Trophoblast cell (in vitro differentiated cells and primary cell): ENCODE measurements around the gene UBAC1.
A peak's percentile ranks its signal among the peaks of the same experiment; 100 is the strongest.

Experiments
- DNase-seq, 2 donors: peaks; one replicate each; pipeline ENCODE4 v3.0.0-alpha.2; 2016
- H2AFZ ChIP-seq: 2 replicates; pipeline ENCODE4 v1.6.1; 2013; ENCODE audit warnings: low read length, moderate library complexity, mild to moderate bottlenecking; ENCODE audit not compliant: insufficient read depth, poor library complexity
- H2AK5ac ChIP-seq: 2 replicates; pipeline ENCODE4 v1.6.1; 2013; ENCODE audit warnings: mild to moderate bottlenecking, low read length
- H2BK120ac ChIP-seq: 2 replicates; pipeline ENCODE4 v1.6.1; 2013; ENCODE audit warnings: low read length, mild to moderate bottlenecking, moderate library complexity; ENCODE audit not compliant: insufficient read depth, poor library complexity
- H2BK12ac ChIP-seq: 2 replicates; pipeline ENCODE4 v1.6.1; 2013; ENCODE audit warnings: mild to moderate bottlenecking, low read length, moderate library complexity
- H2BK5ac ChIP-seq: 2 replicates; pipeline ENCODE4 v1.6.1; 2013; ENCODE audit warnings: low read length, low read depth, moderate library complexity, mild to moderate bottlenecking; ENCODE audit not compliant: poor library complexity
- H3K14ac ChIP-seq: 2 replicates; pipeline ENCODE4 v1.6.1; 2013; ENCODE audit warnings: mild to moderate bottlenecking, low read length
- H3K18ac ChIP-seq: 2 replicates; pipeline ENCODE4 v1.6.1; 2013; ENCODE audit warnings: mild to moderate bottlenecking, low read length
- H3K23ac ChIP-seq: 2 replicates; pipeline ENCODE4 v1.6.1; 2013; ENCODE audit warnings: low read length
- H3K27ac ChIP-seq: 2 replicates; pipeline ENCODE4 v1.5.1; 2013; ENCODE audit warnings: low read depth, mild to moderate bottlenecking, inconsistent platforms, low read length, moderate library complexity
- H3K27me3 ChIP-seq: 2 replicates; pipeline ENCODE4 v1.6.1; 2013; ENCODE audit warnings: inconsistent platforms, mild to moderate bottlenecking, low read length, moderate library complexity; ENCODE audit not compliant: insufficient read depth
- H3K36me3 ChIP-seq, 2 experiments: 1 replicate in 1 of 2; 2 replicates in 1 of 2; pipeline ENCODE4 v1.6.1; 2013; ENCODE audit warnings: low read length in 2 of 2, mild to moderate bottlenecking in 2 of 2, moderate library complexity in 1 of 2; ENCODE audit not compliant: insufficient read depth in 2 of 2, control insufficient read depth in 1 of 2
- H3K4ac ChIP-seq: 2 replicates; pipeline ENCODE4 v1.6.1; 2013; ENCODE audit warnings: low read depth, mild to moderate bottlenecking, low read length, moderate library complexity
- H3K4me1 ChIP-seq, 2 experiments: 1 replicate in 1 of 2; 2 replicates in 1 of 2; pipeline ENCODE4 v1.6.1; 2013; ENCODE audit warnings: low read length in 2 of 2, mild to moderate bottlenecking in 2 of 2, moderate library complexity in 1 of 2; ENCODE audit not compliant: insufficient read depth in 2 of 2, control insufficient read depth in 1 of 2
- H3K4me2 ChIP-seq: 2 replicates; pipeline ENCODE4 v1.6.1; 2013; ENCODE audit warnings: inconsistent platforms, mild to moderate bottlenecking, low read length, moderate library complexity
- H3K4me3 ChIP-seq: 2 replicates; pipeline ENCODE4 v1.5.1; 2013; ENCODE audit warnings: mild to moderate bottlenecking, low read depth, low read length, inconsistent platforms
- H3K79me1 ChIP-seq: one replicate; pipeline ENCODE4 v1.6.1; 2013; ENCODE audit warnings: low read length
- H3K79me2 ChIP-seq: 2 replicates; pipeline ENCODE4 v1.6.1; 2013; ENCODE audit warnings: low read length, mild to moderate bottlenecking; ENCODE audit not compliant: control insufficient read depth, insufficient read depth, poor library complexity
- H3K9ac ChIP-seq: 2 replicates; pipeline ENCODE4 v1.6.1; 2013; ENCODE audit warnings: mild to moderate bottlenecking, low read length
- H3K9me3 ChIP-seq: 2 replicates; pipeline ENCODE4 v1.6.1; 2013; ENCODE audit warnings: low read depth, mild to moderate bottlenecking, control low read depth, inconsistent platforms, low read length; ENCODE audit not compliant: insufficient read depth
- H4K12ac ChIP-seq: 2 replicates; pipeline ENCODE4 v1.6.1; 2013; ENCODE audit warnings: low read depth, mild to moderate bottlenecking, low read length, moderate library complexity
- H4K8ac ChIP-seq: 2 replicates; pipeline ENCODE4 v1.6.1; 2013; ENCODE audit warnings: low read depth, mild to moderate bottlenecking, low read length, moderate library complexity
- H4K91ac ChIP-seq: one replicate; pipeline ENCODE4 v1.6.1; 2013; ENCODE audit warnings: low read depth, mild to moderate bottlenecking, low read length, moderate library complexity
- WGBS: extraction: QIAGEN DNeasy Blood & Tissue Kit; methylation state at CpG from one replicate; pipeline ENCODE4 v1.1.7; 2013; ENCODE audit warnings: missing lambda C conversion rate; ENCODE audit not compliant: insufficient read length, insufficient coverage; ENCODE audit errors: extremely low coverage; 5-methylcytosine and 5-hydroxymethylcytosine counted together

Gene UBAC1

DNA sequence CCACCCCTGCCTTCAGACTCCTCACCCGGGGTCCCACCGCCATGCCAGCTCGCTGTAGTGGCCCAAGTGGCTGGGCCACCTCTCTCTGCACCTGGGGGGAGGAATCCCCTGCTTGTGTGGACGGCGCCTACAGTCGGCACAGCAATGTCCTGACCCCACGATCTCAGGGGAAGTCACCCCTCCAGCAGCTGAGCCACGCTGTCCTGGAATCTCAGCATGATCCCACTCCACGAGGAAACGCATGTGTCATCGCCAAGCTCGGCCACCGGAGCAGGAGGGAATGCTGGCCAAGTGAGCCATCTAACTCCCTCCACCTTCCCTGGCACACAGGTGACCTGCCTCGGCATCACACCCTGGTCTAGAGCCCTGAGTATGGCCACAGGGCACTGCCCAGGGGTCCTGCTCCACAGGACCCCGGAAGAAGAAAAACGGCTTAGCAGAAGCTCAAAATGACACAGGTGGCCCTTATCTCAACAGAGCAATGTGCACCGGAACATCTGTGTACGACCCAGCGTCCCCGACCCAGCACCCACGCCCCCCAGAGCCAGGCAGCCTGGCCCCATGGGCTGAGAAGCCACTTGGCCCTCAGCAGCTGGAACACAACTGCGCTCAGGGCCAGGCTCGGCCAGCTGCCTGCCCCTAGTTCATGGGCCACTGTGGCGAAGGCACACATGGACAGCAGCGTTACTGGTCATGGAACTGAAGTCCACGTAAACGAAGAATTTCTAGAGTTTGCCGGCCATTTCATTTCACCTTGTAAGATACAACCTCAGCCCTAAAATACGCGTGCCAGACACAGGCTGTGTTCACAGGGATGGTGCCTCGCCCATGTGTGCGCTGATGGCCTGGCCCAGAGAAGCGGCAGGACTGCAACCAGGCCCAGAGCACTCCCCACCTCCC, 30.5 kb downstream of the UBAC1 start:
- Histone ChIP-seq H2AK5ac (no peak overlapping the region), H3K79me2 (no peaks in the 10 kb centered on the region), H3K9ac (no peak overlapping the region), H3K14ac (no peak overlapping the region), H4K12ac (no peak overlapping the region), H3K23ac (no peak overlapping the region), H3K18ac (no peak overlapping the region), H2BK120ac (no peak overlapping the region), H2AFZ (no peak overlapping the region), H3K9me3 (peaks cover 2% of the 10 kb centered on the region), H2BK5ac (no peak overlapping the region), H3K27ac (no peak overlapping the region), H3K4me2 (no peak overlapping the region), H3K4me1 (no peaks in the 10 kb centered on the region), H3K36me3 (peaks cover 32 to 45% of the 10 kb centered on the region in 2 experiments), H4K8ac (no peak overlapping the region), H3K27me3 (no peaks in the 10 kb centered on the region), H3K4me3 (no peak overlapping the region), H3K79me1 (no peaks in the 10 kb centered on the region), H3K4ac (no peak overlapping the region), H4K91ac (no peak overlapping the region), H2BK12ac (no peak overlapping the region)
- no CpG with 5 or more reads among the region's 33 CpGs for WGBS
- no peak for DNase-seq

GRCh38 chr9:135929656-135930445, 31.3 kb downstream of the UBAC1 start:
- no CpG with 5 or more reads among the region's 21 CpGs for WGBS
- H4K12ac ChIP-seq, result no peak overlapping the region
- no peaks in the 10 kb centered on the region for H3K79me1 ChIP-seq
- no peak overlapping the region for H3K18ac ChIP-seq
- H3K23ac ChIP-seq, result no peak overlapping the region
- no peak overlapping the region for H4K91ac ChIP-seq
- H2AFZ ChIP-seq, result no peak overlapping the region
- no peak for DNase-seq
- no peak overlapping the region for H3K4me2 ChIP-seq
- H2BK5ac ChIP-seq, result no peak overlapping the region
- no peak overlapping the region for H3K4ac ChIP-seq
- H3K9me3 ChIP-seq, result peaks cover 2% of the 10 kb centered on the region
- H2BK120ac ChIP-seq, result no peak overlapping the region
- peak overlapping the region; percentile 16 for H3K4me3 ChIP-seq
- no peaks in the 10 kb centered on the region for H3K4me1 ChIP-seq
- no peak overlapping the region for H4K8ac ChIP-seq
- no peak overlapping the region for H3K14ac ChIP-seq
- peaks cover 32 to 42% of the 10 kb centered on the region in 2 experiments for H3K36me3 ChIP-seq
- no peak overlapping the region for H3K27ac ChIP-seq
- no peak overlapping the region for H2BK12ac ChIP-seq
- no peak overlapping the region for H3K9ac ChIP-seq
- H3K27me3 ChIP-seq, result no peaks in the 10 kb centered on the region
- no peak overlapping the region for H2AK5ac ChIP-seq
- no peaks in the 10 kb centered on the region for H3K79me2 ChIP-seq

DNA sequence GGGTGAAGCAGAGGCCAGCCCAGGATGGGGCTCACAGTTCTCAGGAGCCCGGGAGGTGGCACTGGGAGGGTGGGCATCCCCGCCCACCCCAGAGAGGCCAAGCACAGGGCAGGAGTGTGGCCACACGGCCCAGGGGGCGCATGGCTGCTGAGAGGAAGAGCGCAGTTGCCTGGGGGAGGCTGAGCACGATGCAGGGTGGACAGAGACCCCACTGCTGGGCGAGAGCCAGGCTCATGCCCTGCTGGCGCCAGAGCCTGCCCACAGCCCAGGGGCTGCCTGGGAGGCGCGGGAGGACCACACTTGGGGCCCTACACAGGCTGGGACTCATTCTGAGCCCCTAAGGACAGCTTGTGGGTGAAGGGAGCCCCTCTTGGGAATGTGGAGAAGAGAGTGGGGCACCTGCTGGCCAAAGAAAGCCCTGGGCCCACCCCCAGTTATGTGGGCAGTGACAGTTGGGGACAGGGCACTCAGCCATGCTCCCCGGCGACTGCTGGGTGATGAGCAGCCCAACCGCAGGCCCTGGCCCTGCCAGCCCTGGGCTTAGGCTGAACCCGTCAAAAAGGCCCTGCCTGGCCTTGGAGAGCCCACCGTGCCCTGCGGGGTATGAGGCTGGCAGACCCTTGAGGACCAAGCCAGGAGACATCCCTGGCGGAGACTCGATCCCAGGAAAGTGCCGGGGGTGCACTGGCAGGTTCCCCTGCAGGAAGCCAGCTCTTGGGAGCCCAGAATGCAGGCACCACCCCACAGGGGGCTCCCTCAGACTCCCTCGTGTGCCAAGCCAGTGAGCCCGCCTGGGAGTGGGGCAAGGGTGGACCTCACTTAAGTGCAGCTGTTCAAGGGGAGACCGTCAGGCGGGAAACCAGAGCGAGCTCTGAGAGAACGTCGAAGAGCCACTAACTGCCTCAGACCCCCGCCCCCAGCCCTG, 32.2 kb downstream of the UBAC1 start:
- Histone ChIP-seq H3K36me3 (peaks cover 31 to 40% of the 10 kb centered on the region in 2 experiments), H4K91ac (no peak overlapping the region), H3K4me2 (no peak overlapping the region), H3K9me3 (peaks cover 2% of the 10 kb centered on the region), H2BK12ac (no peak overlapping the region), H3K14ac (no peak overlapping the region), H4K12ac (no peak overlapping the region), H3K4me3 (peak overlapping the region; percentile 39), H4K8ac (no peak overlapping the region), H3K79me1 (no peaks in the 10 kb centered on the region), H3K4ac (no peak overlapping the region), H3K27me3 (no peaks in the 10 kb centered on the region), H2AK5ac (no peak overlapping the region), H3K18ac (no peak overlapping the region), H3K79me2 (no peaks in the 10 kb centered on the region), H2AFZ (no peak overlapping the region), H3K27ac (no peak overlapping the region), H2BK120ac (no peak overlapping the region), H3K9ac (no peak overlapping the region), H2BK5ac (no peak overlapping the region), H3K23ac (no peak overlapping the region), H3K4me1 (no peaks in the 10 kb centered on the region)
- no peak for DNase-seq
- no CpG with 5 or more reads among the region's 27 CpGs for WGBS
